ENCODE results near the gene HK1.

Gene HK1

GRCh38 chr10:69242852-69243212 is 35.5 kb upstream of the HK1 start:
- DNase-seq (no peak), ATAC-seq (ENCODE audit: insufficient read depth, low read depth) (no peak)
- no peaks in the 10 kb centered on the region for H3K36me3 ChIP-seq (ENCODE audit: insufficient read depth, low read length)
- H3K4me1 ChIP-seq (ENCODE audit: insufficient read depth, low read length) = no peaks in the 10 kb centered on the region
- no peak overlapping the region for H3K4me2 ChIP-seq (ENCODE audit: insufficient read depth, low read length)
- H3K27ac ChIP-seq (ENCODE audit: low read length) = no peak overlapping the region
- H4K20me1 ChIP-seq (ENCODE audit: insufficient read depth, low read length) = no peaks in the 10 kb centered on the region
- H3K9me3 ChIP-seq (ENCODE audit: insufficient read depth, low read length, severe bottlenecking) = no peaks in the 10 kb centered on the region
- no peak for TF ChIP-seq CTCF (IDR thresholded peaks at IDR 0.05; ENCODE audit: borderline replicate concordance, extremely low read depth, low read length, poor library complexity, severe bottlenecking)
- no peak for TF ChIP-seq EZH2 (IDR thresholded peaks at IDR 0.05; ENCODE audit: borderline replicate concordance, low read depth, low read length, severe bottlenecking)
- no peaks in the 10 kb centered on the region for H3K27me3 ChIP-seq (ENCODE audit: insufficient read depth, low read length, poor library complexity)
- H3K4me3 ChIP-seq (ENCODE audit: low read depth in 1 of 2, low read length in 2 of 2) = no peak overlapping the region
- H3K9ac ChIP-seq (ENCODE audit: low read depth, low read length) = no peak overlapping the region
- no peak overlapping the region for H2AFZ ChIP-seq (ENCODE audit: low read depth, low read length)
- no peaks in the 10 kb centered on the region for H3K79me2 ChIP-seq (ENCODE audit: insufficient read depth, low read length)

GRCh38 chr10:69243817-69244216 is 34.5 kb upstream of the HK1 start:
- H2AFZ ChIP-seq (ENCODE audit: low read depth, low read length) = no peak overlapping the region
- H4K20me1 ChIP-seq (ENCODE audit: insufficient read depth, low read length) = no peaks in the 10 kb centered on the region
- H3K36me3 ChIP-seq (ENCODE audit: insufficient read depth, low read length) = no peaks in the 10 kb centered on the region
- H3K27me3 ChIP-seq (ENCODE audit: insufficient read depth, low read length, poor library complexity) = no peaks in the 10 kb centered on the region
- DNase-seq (no peak), ATAC-seq (ENCODE audit: insufficient read depth, low read depth) (no peak)
- H3K4me3 ChIP-seq (ENCODE audit: low read depth in 1 of 2, low read length in 2 of 2) = no peak overlapping the region
- H3K9me3 ChIP-seq (ENCODE audit: insufficient read depth, low read length, severe bottlenecking) = no peaks in the 10 kb centered on the region
- H3K27ac ChIP-seq (ENCODE audit: low read length) = no peak overlapping the region
- H3K79me2 ChIP-seq (ENCODE audit: insufficient read depth, low read length) = no peaks in the 10 kb centered on the region
- H3K9ac ChIP-seq (ENCODE audit: low read depth, low read length) = no peak overlapping the region
- H3K4me1 ChIP-seq (ENCODE audit: insufficient read depth, low read length) = no peaks in the 10 kb centered on the region
- no peak overlapping the region for H3K4me2 ChIP-seq (ENCODE audit: insufficient read depth, low read length)
- no peak for TF ChIP-seq CTCF (IDR thresholded peaks at IDR 0.05; ENCODE audit: borderline replicate concordance, extremely low read depth, low read length, poor library complexity, severe bottlenecking)
- TF ChIP-seq EZH2 (IDR thresholded peaks at IDR 0.05; ENCODE audit: borderline replicate concordance, low read depth, low read length, severe bottlenecking) = no peak

- DNase-seq (no peak), ATAC-seq (ENCODE audit: insufficient read depth, low read depth) (no peak)
- Histone ChIP-seq H3K36me3 (ENCODE audit: insufficient read depth, low read length) (no peaks in the 10 kb centered on the region), H3K27me3 (ENCODE audit: insufficient read depth, low read length, poor library complexity) (no peaks in the 10 kb centered on the region), H3K27ac (ENCODE audit: low read length) (no peak overlapping the region), H3K9me3 (ENCODE audit: insufficient read depth, low read length, severe bottlenecking) (no peaks in the 10 kb centered on the region), H3K79me2 (ENCODE audit: insufficient read depth, low read length) (no peaks in the 10 kb centered on the region), H4K20me1 (ENCODE audit: insufficient read depth, low read length) (no peaks in the 10 kb centered on the region), H3K4me1 (ENCODE audit: insufficient read depth, low read length) (no peaks in the 10 kb centered on the region), H3K4me3 (ENCODE audit: low read depth in 1 of 2, low read length in 2 of 2) (no peak overlapping the region), H2AFZ (ENCODE audit: low read depth, low read length) (no peak overlapping the region), H3K4me2 (ENCODE audit: insufficient read depth, low read length) (no peak overlapping the region), H3K9ac (ENCODE audit: low read depth, low read length) (no peak overlapping the region)
- TF ChIP-seq EZH2 (IDR thresholded peaks at IDR 0.05; ENCODE audit: borderline replicate concordance, low read depth, low read length, severe bottlenecking) (no peak), CTCF (IDR thresholded peaks at IDR 0.05; ENCODE audit: borderline replicate concordance, extremely low read depth, low read length, poor library complexity, severe bottlenecking) (no peak)
These were observed 32.3 kb upstream of the HK1 start for GRCh38 chr10:69246036-69246435.
